CD8-positive, alpha-beta memory T cell (primary cell): ENCODE measurements around the gene MVB12B. TPM values are rescaled to one million over a fixed set of nuclear protein-coding genes. Genes with fewer than 3 reads are reported as not detected.
A peak's percentile ranks its signal among the peaks of the same experiment; 100 is the strongest.

Experiments
- CTCF ChIA-PET: fragments of 350-600 bp; sonication (Branson Sonifier 250); formaldehyde crosslinking; loops from one replicate; lab custom pipeline; 2021; ENCODE audit warnings: antibody characterized with exemption; lab: Charles Lee
- POLR2A ChIA-PET: fragments of 350-600 bp; sonication (Branson Sonifier 250); formaldehyde crosslinking; loops from one replicate; lab custom pipeline; 2021; ENCODE audit warnings: antibody characterized with exemption; lab: Charles Lee
- DNase-seq, 5 donors: peaks; one replicate each; pipeline versions ENCODE4 v3.0.0 to v3.0.0-alpha.2; 2020 to 2022; ENCODE audit warnings: mixed read lengths in 1 of 5
- H3K27ac ChIP-seq: one replicate; pipeline ENCODE4 v1.7.0; 2013; ENCODE audit warnings: low read depth, mild to moderate bottlenecking, low read length, moderate library complexity
- H3K27me3 ChIP-seq: 2 replicates; pipeline ENCODE4 v1.7.0; 2013; ENCODE audit warnings: low read length, mild to moderate bottlenecking; ENCODE audit not compliant: insufficient read depth, poor library complexity, severe bottlenecking
- H3K36me3 ChIP-seq: 2 replicates; pipeline ENCODE4 v1.7.0; 2013; ENCODE audit warnings: mild to moderate bottlenecking, low read length, moderate library complexity; ENCODE audit not compliant: insufficient read depth
- H3K4me1 ChIP-seq: 2 replicates; pipeline ENCODE4 v1.7.0; 2013; ENCODE audit warnings: mild to moderate bottlenecking, low read length, moderate library complexity; ENCODE audit not compliant: insufficient read depth
- H3K4me3 ChIP-seq: 2 replicates; pipeline ENCODE4 v1.7.0; 2013; ENCODE audit warnings: mild to moderate bottlenecking, low read length
- H3K9me3 ChIP-seq: 2 replicates; pipeline ENCODE4 v1.7.0; 2013; ENCODE audit warnings: mild to moderate bottlenecking, low read length
- H3K27ac Mint-ChIP-seq, 8 donors: one replicate each; pipeline ENCODE4 v1.8.0; 2020 to 2021; ENCODE audit warnings: mixed read lengths in 8 of 8, mild to moderate bottlenecking in 6 of 8, inconsistent platforms in 3 of 8, moderate library complexity in 3 of 8
- H3K27me3 Mint-ChIP-seq, 2 donors: one replicate each; pipeline ENCODE4 v1.8.0; 2020 to 2021; ENCODE audit warnings: mixed read lengths in 2 of 2, mild to moderate bottlenecking in 1 of 2, moderate library complexity in 1 of 2
- H3K36me3 Mint-ChIP-seq, 3 donors: one replicate each; pipeline ENCODE4 v1.8.0; 2020 to 2021; ENCODE audit warnings: mixed read lengths in 3 of 3, inconsistent platforms in 1 of 3, mild to moderate bottlenecking in 1 of 3
- H3K4me1 Mint-ChIP-seq, 3 donors: one replicate each; pipeline ENCODE4 v1.8.0; 2020 to 2021; ENCODE audit warnings: mixed read lengths in 3 of 3, inconsistent platforms in 1 of 3, mild to moderate bottlenecking in 1 of 3
- H3K4me3 Mint-ChIP-seq, 7 donors: one replicate each; pipeline ENCODE4 v1.8.0; 2020 to 2021; ENCODE audit warnings: mixed read lengths in 7 of 7, mild to moderate bottlenecking in 6 of 7, moderate library complexity in 4 of 7, inconsistent platforms in 2 of 7
- H3K9me3 Mint-ChIP-seq, 5 donors: one replicate each; pipeline ENCODE4 v1.8.0; 2020 to 2022; ENCODE audit warnings: mixed read lengths in 5 of 5, mild to moderate bottlenecking in 3 of 5, moderate library complexity in 2 of 5, inconsistent platforms in 1 of 5
- polyA plus RNA-seq: library from polyadenylated mRNA; unstranded; fragments of 300-500 nt; fragmentation: Illumina TruSeq; gene quantifications from one replicate; pipeline ENCODE4 v1.2.3, GENCODE V29; 2021
- total RNA-seq, 2 experiments: library from RNA; stranded (reverse); gene quantifications; one replicate each; pipeline ENCODE4 v1.2.3, GENCODE V29; 2021

MVB12B gene
- total and polyA plus RNA-seq, 3 experiments from 2014 or later: 11.0 to 13.1 (median 12.7) TPM

- no peaks in the 10 kb centered on the region for H3K27me3 Mint-ChIP-seq
- Histone ChIP-seq H3K36me3 (no peaks in the 10 kb centered on the region), H3K27me3 (no peaks in the 10 kb centered on the region), H3K4me1 (peaks cover 28% of the 10 kb centered on the region), H3K27ac (no peak overlapping the region), H3K4me3 (no peak overlapping the region), H3K9me3 (no peaks in the 10 kb centered on the region)
- no peaks in the 10 kb centered on the region for H3K9me3 Mint-ChIP-seq
- peaks cover 42 to 75% (median 63%) of the 10 kb centered on the region in 3 donors for H3K4me1 Mint-ChIP-seq
- peak overlapping the region in 6 of 8 donors; percentile 15 to 94 (median 57) for H3K27ac Mint-ChIP-seq
- POLR2A ChIA-PET: no interaction called here
- H3K4me3 Mint-ChIP-seq: no peak overlapping the region
- peaks cover 0 to 85% (median 9%) of the 10 kb centered on the region in 3 donors for H3K36me3 Mint-ChIP-seq
- CTCF ChIA-PET: no interaction called here
- DNase-seq: no peak
These were observed 67.2 kb downstream of the MVB12B start for GRCh38 chr9:126393876-126394275.

- Mint-ChIP-seq H3K27ac (peak overlapping the region; percentile 77 to 98 (median 94)), H3K27me3 (no peaks in the 10 kb centered on the region), H3K4me3 (peak overlapping the region in 1 of 7 donors; percentile 25), H3K9me3 (no peaks in the 10 kb centered on the region), H3K4me1 (peaks cover 42 to 75% (median 64%) of the 10 kb centered on the region in 3 donors), H3K36me3 (peaks cover 0 to 85% (median 9%) of the 10 kb centered on the region in 3 donors)
- peaks cover 28% of the 10 kb centered on the region for H3K4me1 ChIP-seq
- H3K27ac ChIP-seq: no peak overlapping the region
- no peak for DNase-seq
- no peaks in the 10 kb centered on the region for H3K9me3 ChIP-seq
- no peaks in the 10 kb centered on the region for H3K27me3 ChIP-seq
- ChIA-PET CTCF (interaction anchor here (2.7 to 6.2 kb wide), 4 partner anchors 68 to 97 kb away, joined by 23 to 124 read pairs (median 74); partner anchors contain the start of gene MVB12B), POLR2A (no interaction called here)
- no peaks in the 10 kb centered on the region for H3K36me3 ChIP-seq
- no peak overlapping the region for H3K4me3 ChIP-seq
These were observed 68.2 kb downstream of the MVB12B start for GRCh38 chr9:126394802-126395201.

- peak overlapping the region in 1 of 7 donors; percentile 62 for H3K4me3 Mint-ChIP-seq
- H3K27ac ChIP-seq: peak overlapping the region; percentile 2
- no peaks in the 10 kb centered on the region for H3K9me3 ChIP-seq
- peaks cover 0 to 85% (median 7%) of the 10 kb centered on the region in 3 donors for H3K36me3 Mint-ChIP-seq
- no peak overlapping the region for H3K4me3 ChIP-seq
- ChIA-PET POLR2A (interaction anchor here (2.5 kb wide), 1 partner anchor 70 kb away, joined by 9 read pairs; the partner anchor contains the start of gene MVB12B), CTCF (interaction anchor here (1.3 to 6.2 kb wide), 8 partner anchors 17 to 160 kb away, joined by 3 to 124 read pairs (median 14); partner anchors contain the start of gene MVB12B)
- peaks cover 28% of the 10 kb centered on the region for H3K4me1 ChIP-seq
- no peaks in the 10 kb centered on the region for H3K27me3 Mint-ChIP-seq
- H3K4me1 Mint-ChIP-seq: peaks cover 39 to 72% (median 58%) of the 10 kb centered on the region in 3 donors
- no peaks in the 10 kb centered on the region for H3K27me3 ChIP-seq
- peak in 1 of 5 donors; percentile 56 for DNase-seq
- H3K27ac Mint-ChIP-seq: peak overlapping the region; percentile 77 to 98 (median 94)
- no peaks in the 10 kb centered on the region for H3K9me3 Mint-ChIP-seq
- H3K36me3 ChIP-seq: no peaks in the 10 kb centered on the region
These were observed 69.0 kb downstream of the MVB12B start for GRCh38 chr9:126395439-126396212.

- Mint-ChIP-seq H3K27me3 (no peaks in the 10 kb centered on the region), H3K36me3 (peaks cover 0 to 87% (median 7%) of the 10 kb centered on the region in 3 donors), H3K27ac (peak overlapping the region; percentile 77 to 98 (median 94)), H3K9me3 (no peaks in the 10 kb centered on the region), H3K4me1 (peaks cover 36 to 78% (median 50%) of the 10 kb centered on the region in 3 donors), H3K4me3 (peak overlapping the region; percentile 1 to 62 (median 52))
- CTCF ChIA-PET: interaction anchor here (0.8 to 6.2 kb wide), 19 partner anchors 7 to 1628 kb away, joined by 3 to 124 read pairs (median 4); partner anchors contain the start of gene MVB12B
- POLR2A ChIA-PET: interaction anchor here (0.5 to 2.5 kb wide), 5 partner anchors 69 to 1686 kb away, joined by 3 to 9 read pairs (median 3); partner anchors contain the start of gene MVB12B
- Histone ChIP-seq H3K27ac (peak overlapping the region; percentile 30), H3K36me3 (no peaks in the 10 kb centered on the region), H3K4me1 (peaks cover 28% of the 10 kb centered on the region), H3K4me3 (no peak overlapping the region), H3K9me3 (no peaks in the 10 kb centered on the region), H3K27me3 (no peaks in the 10 kb centered on the region)
- DNase-seq: peak; percentile 62 to 92 (median 87)
These were observed 70.4 kb downstream of the MVB12B start for GRCh38 chr9:126397056-126397455.

- ChIA-PET POLR2A (interaction anchor here (0.8 to 1.0 kb wide), 3 partner anchors 72 to 96 kb away, joined by 3 to 4 read pairs (median 3); partner anchors contain the start of gene MVB12B), CTCF (interaction anchor here (0.6 to 6.2 kb wide), 34 partner anchors 9 to 991 kb away, joined by 3 to 124 read pairs (median 5); partner anchors contain the start of gene MVB12B)
- Histone ChIP-seq H3K27ac (no peak overlapping the region), H3K36me3 (no peaks in the 10 kb centered on the region), H3K4me3 (no peak overlapping the region), H3K27me3 (no peaks in the 10 kb centered on the region), H3K4me1 (peaks cover 28% of the 10 kb centered on the region), H3K9me3 (no peaks in the 10 kb centered on the region)
- peak; percentile 52 to 80 (median 67) for DNase-seq
- Mint-ChIP-seq H3K27ac (peak overlapping the region; percentile 80 to 98 (median 92)), H3K9me3 (no peaks in the 10 kb centered on the region), H3K4me3 (peak overlapping the region; percentile 8 to 76 (median 65)), H3K36me3 (peaks cover 0 to 86% (median 7%) of the 10 kb centered on the region in 3 donors), H3K27me3 (no peaks in the 10 kb centered on the region), H3K4me1 (peaks cover 36 to 78% (median 50%) of the 10 kb centered on the region in 3 donors)
These were observed 71.9 kb downstream of the MVB12B start for GRCh38 chr9:126398403-126399058.

GRCh38 chr9:126399251-126399650 lies 72.6 kb downstream of the MVB12B start:
- no peak for DNase-seq

GRCh38 chr9:126399789-126400188 lies 73.2 kb downstream of the MVB12B start:
- Mint-ChIP-seq H3K9me3 (no peaks in the 10 kb centered on the region), H3K27me3 (no peaks in the 10 kb centered on the region), H3K4me3 (peak overlapping the region in 1 of 7 donors; percentile 40), H3K27ac (peak overlapping the region in 5 of 8 donors; percentile 14 to 63 (median 55)), H3K4me1 (peaks cover 36 to 68% (median 43%) of the 10 kb centered on the region in 3 donors), H3K36me3 (peaks cover 0 to 80% (median 7%) of the 10 kb centered on the region in 3 donors)
- CTCF ChIA-PET: interaction anchor here (0.8 to 6.2 kb wide), 8 partner anchors 43 to 99 kb away, joined by 3 to 124 read pairs (median 14); partner anchors contain the start of gene MVB12B
- Histone ChIP-seq H3K4me1 (peaks cover 28% of the 10 kb centered on the region), H3K27me3 (no peaks in the 10 kb centered on the region), H3K36me3 (no peaks in the 10 kb centered on the region), H3K9me3 (no peaks in the 10 kb centered on the region), H3K27ac (no peak overlapping the region), H3K4me3 (no peak overlapping the region)
- no peak for DNase-seq
- POLR2A ChIA-PET: interaction anchor here (0.8 kb wide), 1 partner anchor 70 kb away, joined by 4 read pairs; no protein-coding TSS in a partner anchor

More at GRCh38 chr9:126399251-126399650, 72.6 kb downstream of the MVB12B start:
- Histone ChIP-seq H3K4me3 (no peak overlapping the region), H3K27ac (no peak overlapping the region), H3K4me1 (peaks cover 28% of the 10 kb centered on the region), H3K36me3 (no peaks in the 10 kb centered on the region), H3K27me3 (no peaks in the 10 kb centered on the region), H3K9me3 (no peaks in the 10 kb centered on the region)
- no peaks in the 10 kb centered on the region for H3K9me3 Mint-ChIP-seq
- no peaks in the 10 kb centered on the region for H3K27me3 Mint-ChIP-seq
- ChIA-PET POLR2A (interaction anchor here (0.8 kb wide), 2 partner anchors 71 to 97 kb away, joined by 4 read pairs; no protein-coding TSS in a partner anchor), CTCF (interaction anchor here (0.8 to 6.2 kb wide), 20 partner anchors 9 to 178 kb away, joined by 3 to 124 read pairs (median 8); partner anchors contain the start of gene MVB12B)
- H3K36me3 Mint-ChIP-seq: peaks cover 0 to 82% (median 9%) of the 10 kb centered on the region in 3 donors
- peaks cover 36 to 74% (median 49%) of the 10 kb centered on the region in 3 donors for H3K4me1 Mint-ChIP-seq
- no peak overlapping the region for H3K4me3 Mint-ChIP-seq
- peak overlapping the region in 2 of 8 donors; percentile 17 to 68 for H3K27ac Mint-ChIP-seq
